H1 (cell line): ENCODE data around the gene CDK8. TPM values are rescaled to one million over a fixed set of nuclear protein-coding genes. Genes with fewer than 3 reads are reported as not detected.
"Not testable (repeated sequence)": the region's sequence is repeated elsewhere in the genome, so short reads cannot be mapped to it uniquely, and the experiment has no call there.

Experiments
- CTCF ChIA-PET: fragments of 300-600 bp; sonication (Branson Sonifier 250); formaldehyde crosslinking; loops from one replicate; lab custom pipeline; 2021; ENCODE audit not compliant: partially characterized antibody; lab: Charles Lee
- POLR2A ChIA-PET: fragments of 300-600 bp; sonication (Branson Sonifier 250); formaldehyde crosslinking; loops from one replicate; lab custom pipeline; 2021; ENCODE audit warnings: inconsistent platforms; ENCODE audit not compliant: partially characterized antibody; lab: Charles Lee
- DNase-seq, 2 experiments: peaks; one replicate each; pipeline versions ENCODE4 v3.0.0 to v3.0.0-alpha.2; 2010 to 2022; ENCODE audit warnings: low spot score in 2 of 2, low read depth in 1 of 2, mixed read lengths in 1 of 2
- FAIRE-seq: peaks from 2 replicates; lab custom pipeline; 2011; peaks lifted over from hg19 to GRCh38; lab: Jason Lieb, UNC
- H2AFZ ChIP-seq: 2 replicates; pipeline ENCODE4 v1.8.1; 2012; ENCODE audit warnings: low read length, inconsistent platforms
- H2AK5ac ChIP-seq: 2 replicates; pipeline ENCODE4 v1.6.1; 2013; ENCODE audit warnings: low read depth, low read length
- H2BK120ac ChIP-seq: replicated peaks from 2 replicates; pipeline ENCODE3; 2013; ENCODE audit warnings: low read depth, low read length, inconsistent platforms
- H2BK12ac ChIP-seq: 2 replicates; pipeline ENCODE4 v1.6.1; 2013; ENCODE audit warnings: low read depth, low read length
- H2BK15ac ChIP-seq: 2 replicates; pipeline ENCODE4 v1.6.1; 2013; ENCODE audit warnings: low read length
- H2BK20ac ChIP-seq: 2 replicates; pipeline ENCODE4 v1.6.1; 2013; ENCODE audit warnings: low read length
- H2BK5ac ChIP-seq: 2 replicates; pipeline ENCODE4 v1.6.1; 2013; ENCODE audit warnings: low read depth, low read length
- H3K14ac ChIP-seq: 2 replicates; pipeline ENCODE4 v1.6.1; 2013; ENCODE audit warnings: inconsistent platforms; ENCODE audit not compliant: insufficient read length
- H3K18ac ChIP-seq: 2 replicates; pipeline ENCODE4 v1.6.1; 2013; ENCODE audit warnings: low read length; ENCODE audit errors: extremely low read depth
- H3K23ac ChIP-seq: 2 replicates; pipeline ENCODE4 v1.6.1; 2013; ENCODE audit warnings: inconsistent platforms; ENCODE audit not compliant: insufficient read length
- H3K23me2 ChIP-seq: 2 replicates; pipeline ENCODE4 v1.6.1; 2013; ENCODE audit warnings: low read depth, low read length
- H3K27ac ChIP-seq: 2 replicates; pipeline ENCODE4 v1.6.1; 2011; ENCODE audit warnings: low read depth, low read length, inconsistent platforms
- H3K27me3 ChIP-seq, 4 experiments: replicated peaks in 1 of 4; 1 replicate in 1 of 4; 2 replicates in 3 of 4; pipeline versions ENCODE4 v1.6.1 to v1.8.1; 2011 to 2013; ENCODE audit warnings: low read length in 3 of 4, mild to moderate bottlenecking in 3 of 4, inconsistent platforms in 2 of 4, mixed read lengths in 2 of 4, moderate library complexity in 1 of 4; ENCODE audit not compliant: control insufficient read depth in 3 of 4, insufficient read depth in 3 of 4; ENCODE audit errors: extremely low read depth in 1 of 4
- H3K36me3 ChIP-seq, 4 experiments: 2 replicates each; pipeline versions ENCODE4 v1.6.1 to v1.8.1; 2011 to 2013; ENCODE audit warnings: mild to moderate bottlenecking in 4 of 4, low read length in 3 of 4, moderate library complexity in 2 of 4, control low read depth in 1 of 4, inconsistent platforms in 1 of 4; ENCODE audit not compliant: insufficient read depth in 4 of 4, control insufficient read depth in 2 of 4
- H3K4ac ChIP-seq: replicated peaks from 2 replicates; pipeline ENCODE3; 2013; ENCODE audit warnings: low read length, low read depth, mixed read lengths, inconsistent platforms; ENCODE audit not compliant: insufficient read length
- H3K4me1 ChIP-seq, 4 experiments: replicated peaks in 1 of 4; 1 replicate in 1 of 4; 2 replicates in 3 of 4; pipeline versions ENCODE4 v1.6.1 to v1.8.1; 2011 to 2013; ENCODE audit warnings: low read length in 3 of 4, inconsistent platforms in 2 of 4, mixed read lengths in 1 of 4; ENCODE audit not compliant: insufficient read depth in 4 of 4, control insufficient read depth in 3 of 4
- H3K4me2 ChIP-seq, 2 experiments: 2 replicates each; pipeline versions ENCODE4 v1.6.1 to v1.8.1; 2011 to 2013; ENCODE audit warnings: low read depth in 2 of 2, low read length in 2 of 2, control low read depth in 1 of 2, inconsistent platforms in 1 of 2, mild to moderate bottlenecking in 1 of 2; ENCODE audit not compliant: insufficient read depth in 1 of 2
- H3K4me3 ChIP-seq, 4 experiments: fragments of 200-600, 300-600 bp in 1 of 4; sonication (generic), shearing (Covaris generic), sonication (Bioruptor Twin) in 1 of 4; 2 replicates each; pipeline versions ENCODE4 v1.5.1 to v1.8.1; 2011 to 2016; ENCODE audit warnings: low read length in 4 of 4, low read depth in 3 of 4, control low read depth in 2 of 4, inconsistent platforms in 2 of 4, mild to moderate bottlenecking in 2 of 4, mixed read lengths in 1 of 4, moderate library complexity in 1 of 4; ENCODE audit not compliant: insufficient read depth in 2 of 4; ENCODE audit errors: extremely low read depth in 1 of 4
- H3K56ac ChIP-seq: replicated peaks from 2 replicates; pipeline ENCODE3; 2013; ENCODE audit warnings: low read depth, mild to moderate bottlenecking, mixed read lengths, low read length, inconsistent platforms; ENCODE audit not compliant: insufficient read length
- H3K79me1 ChIP-seq: 2 replicates; pipeline ENCODE4 v1.6.1; 2013; ENCODE audit warnings: low read depth, low read length, control low read depth
- H3K79me2 ChIP-seq, 2 experiments: 2 replicates each; pipeline versions ENCODE4 v1.6.1 to v1.8.1; 2012 to 2013; ENCODE audit warnings: low read length in 2 of 2, mild to moderate bottlenecking in 2 of 2, inconsistent platforms in 1 of 2; ENCODE audit not compliant: insufficient read depth in 2 of 2, control insufficient read depth in 1 of 2
- H3K9ac ChIP-seq, 4 experiments: replicated peaks in 1 of 4; 1 replicate in 1 of 4; 2 replicates in 3 of 4; pipeline versions ENCODE4 v1.6.1 to v1.8.1; 2011 to 2013; ENCODE audit warnings: low read depth in 3 of 4, low read length in 3 of 4, control low read depth in 2 of 4, mild to moderate bottlenecking in 2 of 4, moderate library complexity in 2 of 4, inconsistent platforms in 1 of 4; ENCODE audit errors: extremely low read depth in 1 of 4
- H3K9me3 ChIP-seq, 2 experiments: 2 replicates each; pipeline versions ENCODE4 v1.6.1 to v1.8.1; 2012 to 2013; ENCODE audit warnings: mild to moderate bottlenecking in 2 of 2, moderate library complexity in 2 of 2, control low read depth in 1 of 2, inconsistent platforms in 1 of 2, low read depth in 1 of 2, low read length in 1 of 2, mixed read lengths in 1 of 2; ENCODE audit not compliant: insufficient read depth in 2 of 2
- H4K20me1 ChIP-seq, 2 experiments: replicated peaks in 1 of 2; 2 replicates each; pipeline versions ENCODE3 to v1.8.1; 2011 to 2013; ENCODE audit warnings: inconsistent platforms in 2 of 2, low read length in 2 of 2, mild to moderate bottlenecking in 1 of 2; ENCODE audit not compliant: insufficient read depth in 2 of 2, control insufficient read depth in 1 of 2
- H4K5ac ChIP-seq: 2 replicates; pipeline ENCODE4 v1.6.1; 2013; ENCODE audit warnings: low read length, low read depth, mixed read lengths, inconsistent platforms; ENCODE audit not compliant: insufficient read length
- H4K8ac ChIP-seq: 2 replicates; pipeline ENCODE4 v1.8.0; 2013; ENCODE audit warnings: mild to moderate bottlenecking, moderate library complexity, low read length, inconsistent platforms; ENCODE audit not compliant: insufficient read depth; ENCODE audit errors: extremely low read depth
- H4K91ac ChIP-seq: replicated peaks from 2 replicates; pipeline ENCODE3; 2013; ENCODE audit warnings: low read length, mixed read lengths, inconsistent platforms; ENCODE audit not compliant: insufficient read length
- WGBS, 2 experiments: shearing (Covaris generic) in 1 of 2; methylation state at CpG; one replicate each; pipeline versions ENCODE4 v1.1.6 to v1.1.7; 2013 to 2015; ENCODE audit warnings: low lambda C conversion rate in 2 of 2, mixed read lengths in 2 of 2, inconsistent platforms in 1 of 2, low coverage in 1 of 2, missing lambda C conversion rate in 1 of 2; ENCODE audit not compliant: insufficient replicate concordance in 2 of 2, insufficient coverage in 1 of 2, insufficient read length in 1 of 2; ENCODE audit errors: extremely low coverage in 1 of 2, missing lambda C conversion rate in 1 of 2; 5-methylcytosine and 5-hydroxymethylcytosine counted together
- polyA plus RNA-seq, 7 experiments: library from polyadenylated mRNA; depleted of rRNA in 3 of 7; stranded (reverse) in 5 of 7; unstranded in 2 of 7; fragments of >200 nt in 5 of 7; fragments of 200-250 nt in 2 of 7; gene quantifications; 1 replicate in 5 of 7; 2 replicates in 1 of 7; 4 replicates in 1 of 7; pipeline versions ENCODE4 v1.2.1 to v1.2.3, GENCODE V29; 2011 to 2013; ENCODE audit warnings: missing spikeins in 2 of 7, mixed read lengths in 2 of 7
- total RNA-seq: library from RNA; stranded (reverse); fragmentation: NEBNext Ultra II Directional; extraction: Animal tissue kit (Norgen Biotek cat#: 25700); gene quantifications from 2 replicates; pipeline ENCODE4 v1.2.1, GENCODE V29; 2021

Gene CDK8
- total and polyA plus RNA-seq, 2 of the 8 experiments (the other 6 are each of a cell fraction or from before 2014, with no cell fraction given), result 22.1 to 25.6 TPM

DNA sequence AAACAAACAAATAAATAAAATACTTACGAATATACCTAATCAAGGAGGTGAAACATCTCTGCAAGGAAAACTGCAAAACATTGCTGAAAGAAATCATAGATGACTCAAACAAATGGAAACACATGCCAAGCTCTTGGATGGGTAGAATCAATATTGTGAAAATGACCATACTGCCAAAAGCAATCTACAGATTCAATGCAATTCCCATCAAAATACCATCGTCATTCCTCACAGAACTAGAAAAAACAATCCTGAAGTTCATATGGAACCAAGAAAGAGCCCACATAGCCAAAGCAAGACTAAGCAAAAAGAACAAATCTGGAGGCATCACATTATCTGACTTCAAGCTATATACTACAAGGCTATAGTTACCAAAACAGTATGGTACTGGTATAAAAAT, 32.0 kb downstream of the CDK8 start:
- H3K4me2 ChIP-seq, H3K27me3 ChIP-seq, H3K4me3 ChIP-seq, H3K14ac ChIP-seq, H2BK20ac ChIP-seq, H3K4me1 ChIP-seq, H3K9me3 ChIP-seq, H3K56ac ChIP-seq, H3K79me1 ChIP-seq, H2AFZ ChIP-seq, H2BK15ac ChIP-seq, H4K20me1 ChIP-seq, H2BK120ac ChIP-seq, H3K36me3 ChIP-seq, H3K18ac ChIP-seq, H2AK5ac ChIP-seq, H2BK12ac ChIP-seq, H3K4ac ChIP-seq, DNase-seq, H4K91ac ChIP-seq, H3K9ac ChIP-seq, H3K23me2 ChIP-seq, H3K27ac ChIP-seq, H3K23ac ChIP-seq, POLR2A ChIA-PET, H4K5ac ChIP-seq, H2BK5ac ChIP-seq, H4K8ac ChIP-seq, CTCF ChIA-PET, FAIRE-seq: not testable (repeated sequence)
- WGBS, 2 experiments, result 44% methylated on average over 2 of the region's 2 CpGs; no CpG with 5 or more reads in 1 of the 2 experiments
- peaks cover 0 to 16% of the 10 kb centered on the region in 2 experiments; a peak in 2 of 4 replicates for H3K79me2 ChIP-seq

DNA sequence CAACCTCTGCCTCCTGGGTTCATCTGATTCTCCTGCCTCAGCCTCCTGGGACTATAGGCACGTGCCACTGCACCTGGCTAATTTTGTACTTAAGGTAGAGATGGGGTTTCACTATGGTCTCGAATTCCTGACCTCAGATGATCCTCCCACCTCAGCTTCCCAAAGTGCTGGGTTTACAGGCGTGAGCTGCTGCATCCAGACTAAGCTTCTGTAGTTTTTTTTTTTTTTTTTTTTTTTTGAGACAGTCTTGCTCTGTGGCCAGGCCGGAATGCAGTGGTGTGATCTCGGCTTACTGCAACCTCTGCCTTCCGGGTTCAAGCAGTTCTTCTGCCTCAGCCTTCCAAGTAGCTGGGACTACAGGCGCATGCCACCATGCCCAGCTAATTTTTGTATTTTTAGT, 34.9 kb downstream of the CDK8 start:
- not testable (repeated sequence) for H3K56ac ChIP-seq, H2BK15ac ChIP-seq, H3K9ac ChIP-seq, H2BK20ac ChIP-seq, H3K4me1 ChIP-seq, H3K27ac ChIP-seq, H3K18ac ChIP-seq, H3K23ac ChIP-seq, DNase-seq, H4K91ac ChIP-seq, H3K23me2 ChIP-seq, H4K5ac ChIP-seq, H2BK5ac ChIP-seq, H3K4me2 ChIP-seq, H4K20me1 ChIP-seq, H2BK12ac ChIP-seq, H3K27me3 ChIP-seq, H3K79me1 ChIP-seq, H2AFZ ChIP-seq, H2BK120ac ChIP-seq, H3K9me3 ChIP-seq, H2AK5ac ChIP-seq, H3K36me3 ChIP-seq, H4K8ac ChIP-seq, FAIRE-seq, H3K14ac ChIP-seq, H3K4me3 ChIP-seq, H3K4ac ChIP-seq
- ChIA-PET POLR2A (interaction anchor here (1.4 kb wide), 1 partner anchor 13 kb away, joined by 3 read pairs; no protein-coding TSS in a partner anchor), CTCF (interaction anchor here (1.5 kb wide), 1 partner anchor 8 kb away, joined by 3 read pairs; no protein-coding TSS in a partner anchor)
- 94% methylated on average over 7 of the region's 7 CpGs; no CpG with 5 or more reads in 1 of the 2 experiments for WGBS, 2 experiments
- peaks cover 0 to 42% of the 10 kb centered on the region in 2 experiments; a peak in 2 of 4 replicates for H3K79me2 ChIP-seq
